GM21447 (cell line): ENCODE measurements around the gene GRK4.
"Not testable (repeated sequence)": the region's sequence is repeated elsewhere in the genome, so short reads cannot be mapped to it uniquely, and the experiment has no call there.

Experiments
- ATAC-seq: cut with Tn5 transposase; IDR thresholded peaks from one replicate; pipeline ENCODE4 v1.9.1; 2021; ENCODE audit not compliant: unreplicated experiment

The GRK4 gene

GRCh38 chr4:2958446-2958845 is 4.9 kb upstream of the GRK4 start:
- no peak for ATAC-seq

DNA sequence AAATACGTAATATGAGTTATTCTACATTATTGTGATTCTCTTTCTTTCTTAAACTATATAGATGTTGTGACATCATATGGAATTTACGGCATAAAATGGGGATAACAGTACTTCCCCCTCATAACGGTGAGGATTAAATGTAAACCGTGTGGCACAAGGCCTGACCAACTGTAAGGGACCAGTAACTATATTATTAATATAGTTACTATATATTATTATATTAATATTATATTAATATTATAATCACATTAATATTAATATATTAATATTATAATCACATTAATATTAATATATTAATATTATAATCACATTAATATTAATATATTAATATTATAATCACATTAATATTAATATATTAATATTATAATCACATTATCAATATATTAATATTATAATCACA is 2.9 kb upstream of the GRK4 start:
- not testable (repeated sequence) for ATAC-seq

- ATAC-seq: no peak
Measured at GRCh38 chr4:2961421-2961810, 2.0 kb upstream of the GRK4 start.

GRCh38 chr4:2961811-2962441 is 1.4 kb upstream of the GRK4 start:
- no peak for ATAC-seq

DNA sequence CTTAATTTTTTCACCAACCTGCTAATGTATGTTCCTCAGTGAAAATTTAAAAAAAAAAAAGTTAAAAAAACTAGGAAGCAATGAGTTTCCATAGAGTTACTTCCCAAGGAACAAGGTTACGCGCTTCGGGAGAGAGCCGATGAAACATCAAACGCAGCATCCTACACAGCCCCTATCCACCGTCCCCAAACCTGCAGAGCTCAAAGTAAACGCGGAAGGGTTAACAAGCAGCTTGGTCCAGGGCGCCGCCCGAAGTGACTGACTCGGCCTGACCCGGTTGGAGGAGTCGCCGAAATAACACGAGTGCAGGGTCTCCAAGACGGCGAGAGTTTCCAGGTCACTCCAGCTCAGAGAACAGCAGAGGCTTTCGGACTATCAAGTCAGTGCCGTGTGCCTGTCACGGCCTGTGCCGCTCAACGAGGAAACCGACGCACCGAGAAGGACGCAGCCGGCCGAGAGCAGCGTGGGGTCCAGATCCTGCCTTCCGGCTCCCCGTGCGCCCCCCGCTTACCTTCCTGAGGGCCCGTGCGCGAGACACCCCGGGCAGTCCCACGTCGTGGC is 677 bp upstream of the GRK4 start:
- peak; percentile 30 for ATAC-seq

DNA sequence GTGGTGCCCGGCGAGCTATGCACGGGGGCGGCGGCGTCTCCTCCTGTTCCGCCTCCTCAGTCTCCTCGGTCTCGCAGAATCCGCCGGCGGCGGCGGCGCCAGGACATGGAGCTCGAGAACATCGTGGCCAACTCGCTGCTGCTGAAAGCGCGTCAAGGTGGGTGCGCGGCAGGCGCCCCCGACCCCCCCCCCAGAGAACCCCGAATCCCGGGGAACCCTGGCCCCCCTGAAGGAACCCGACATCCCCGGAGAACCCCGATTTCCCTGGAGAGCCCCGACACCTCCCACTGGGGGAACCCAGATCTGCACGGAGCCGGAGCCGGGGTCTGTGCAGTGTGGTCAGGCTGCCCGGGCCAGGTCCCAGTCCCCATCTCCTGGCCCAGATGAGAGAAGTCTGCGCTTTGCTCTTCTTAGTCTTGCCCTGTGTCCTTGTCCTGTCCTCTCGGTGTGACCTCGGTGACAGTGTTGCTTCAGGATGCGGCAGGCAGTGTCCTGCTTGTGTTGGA is 648 bp downstream of the GRK4 start:
- peak; percentile 37 for ATAC-seq

- ATAC-seq: no peak
Measured at GRCh38 chr4:2964706-2965258, 1.4 kb downstream of the GRK4 start.

- no peak for ATAC-seq
Measured at GRCh38 chr4:2965262-2965661, 1.9 kb downstream of the GRK4 start.

- no peak for ATAC-seq
Measured at GRCh38 chr4:2968381-2968780, 5.0 kb downstream of the GRK4 start.

- no peak for ATAC-seq
Measured at GRCh38 chr4:2971275-2971674, 7.9 kb downstream of the GRK4 start.

GRCh38 chr4:2977211-2978088 is 14.1 kb downstream of the GRK4 start:
- no peak for ATAC-seq

- ATAC-seq: no peak
Measured at GRCh38 chr4:2981256-2981819, 18.0 kb downstream of the GRK4 start.

DNA sequence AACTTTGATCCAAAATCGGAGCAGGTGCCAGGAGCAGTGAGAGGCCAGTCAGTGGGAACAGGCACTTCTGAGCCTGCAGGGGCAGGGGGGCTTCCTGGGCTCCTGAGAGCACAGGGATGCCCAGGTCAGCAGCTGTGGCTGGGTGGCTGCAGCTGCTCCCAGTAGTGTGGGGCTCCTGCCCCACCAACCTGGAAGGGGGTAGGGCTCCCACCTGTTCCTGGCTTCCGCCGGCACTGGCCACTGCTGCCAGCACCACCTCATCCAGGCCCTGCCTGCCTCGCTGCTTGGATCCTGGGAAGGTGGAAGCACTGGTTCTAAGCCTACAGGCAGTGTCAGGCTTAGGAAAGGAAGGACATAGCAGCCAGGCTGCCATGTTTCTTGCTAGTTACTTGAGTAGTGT is 18.6 kb downstream of the GRK4 start:
- ATAC-seq: no peak

GRCh38 chr4:2983715-2984114 is 20.3 kb downstream of the GRK4 start:
- ATAC-seq: not testable (repeated sequence)

DNA sequence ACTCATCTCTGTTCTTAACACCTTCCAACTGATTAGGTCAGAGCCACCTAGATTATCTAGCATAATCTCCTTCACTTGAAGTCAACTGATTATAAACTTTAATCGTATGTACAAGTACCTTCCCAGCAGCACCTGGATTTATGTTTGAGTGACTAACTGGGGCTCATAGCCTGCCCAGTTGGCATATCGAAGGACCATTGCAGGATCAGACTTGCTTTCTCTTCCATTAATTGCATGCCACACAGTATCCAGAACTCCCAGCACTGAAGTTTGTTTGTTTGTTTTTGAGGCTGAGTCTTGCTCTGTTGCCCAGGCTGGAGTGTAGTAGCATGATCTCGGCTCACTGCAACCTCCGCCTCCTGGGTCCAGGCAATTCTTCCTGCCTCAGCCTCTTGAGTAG is 27.9 kb downstream of the GRK4 start:
- no peak for ATAC-seq

DNA sequence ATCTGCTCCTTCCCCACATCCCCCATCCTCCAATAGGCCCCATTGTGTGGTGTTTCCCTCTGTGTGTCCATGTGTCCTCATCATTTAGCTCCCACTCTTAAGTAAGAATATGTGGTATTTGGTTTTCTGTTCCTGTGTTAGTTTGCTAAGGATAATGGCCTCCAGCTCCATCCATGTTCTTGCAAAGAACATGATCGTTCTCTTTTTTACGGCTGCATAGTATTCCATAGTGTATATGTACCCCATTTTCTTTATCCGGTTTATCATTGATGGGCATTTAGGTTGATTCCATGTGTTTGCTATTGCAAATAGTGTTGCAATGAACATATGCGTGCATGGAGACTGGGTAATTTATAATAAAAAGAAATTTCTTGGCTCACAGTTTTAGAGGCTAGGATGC is 31.5 kb downstream of the GRK4 start:
- ATAC-seq: no peak

- no peak for ATAC-seq
Measured at GRCh38 chr4:2995546-2996265, 32.3 kb downstream of the GRK4 start.

GRCh38 chr4:2996415-2996814 is 33.0 kb downstream of the GRK4 start:
- no peak for ATAC-seq

GRCh38 chr4:3007724-3008123 is 44.4 kb downstream of the GRK4 start:
- ATAC-seq: no peak

GRCh38 chr4:3009422-3009821 is 46.1 kb downstream of the GRK4 start:
- no peak for ATAC-seq

- no peak for ATAC-seq
Measured at GRCh38 chr4:3010577-3010976, 47.2 kb downstream of the GRK4 start.
